Right atrium auricular region (tissue), 2 donors: Measurements from ENCODE around the gene EFCAB6. TPM values are rescaled to one million over a fixed set of nuclear protein-coding genes. Genes with fewer than 3 reads are reported as not detected.

Experiments
- DNase-seq: peaks from one replicate; pipeline ENCODE4 v3.0.0-alpha.2; 2019; ENCODE audit warnings: low spot score
- H3K27ac ChIP-seq, 2 donors: fragments of 200-600 bp; sonication (generic); 1 replicate in 1 of 2; 2 replicates in 1 of 2; pipeline ENCODE4 v1.5.1; 2016 to 2019
- H3K27me3 ChIP-seq, 2 donors: fragments of 200-600 bp; sonication (generic); one replicate each; pipeline versions ENCODE4 v1.5.1 to v1.6.0; 2017 to 2019
- H3K36me3 ChIP-seq: fragments of 200-600 bp; sonication (generic); one replicate; pipeline ENCODE4 v1.5.1; 2016
- H3K4me1 ChIP-seq, 2 donors: fragments of 200-600 bp; sonication (generic); one replicate each; pipeline versions ENCODE4 v1.5.1 to v1.6.0; 2017 to 2019
- H3K4me3 ChIP-seq, 2 donors: fragments of 200-600 bp; sonication (generic); 1 replicate in 1 of 2; 2 replicates in 1 of 2; pipeline ENCODE4 v1.5.1; 2017 to 2019; ENCODE audit warnings: mild to moderate bottlenecking in 1 of 2, moderate library complexity in 1 of 2
- H3K9me3 ChIP-seq, 2 donors: fragments of 200-600 bp; sonication (generic); one replicate each; pipeline ENCODE4 v1.5.1; 2019
- total RNA-seq, 2 donors: library from RNA; depleted of rRNA; stranded (reverse); fragments of >200 nt; gene quantifications; one replicate each; pipeline ENCODE4 v1.1.0, GENCODE V29; 2016
- TF ChIP-seq, protein P1 (sequence below), 2 donors: fragments of 200-600 bp; sonication (generic); IDR thresholded peaks; one replicate each; pipeline ENCODE4 v1.5.1; 2019; ENCODE audit warnings: antibody characterized with exemption in 2 of 2

EFCAB6 gene
- total RNA-seq, 2 donors from 2014 or later, result 1.5 TPM

DNA sequence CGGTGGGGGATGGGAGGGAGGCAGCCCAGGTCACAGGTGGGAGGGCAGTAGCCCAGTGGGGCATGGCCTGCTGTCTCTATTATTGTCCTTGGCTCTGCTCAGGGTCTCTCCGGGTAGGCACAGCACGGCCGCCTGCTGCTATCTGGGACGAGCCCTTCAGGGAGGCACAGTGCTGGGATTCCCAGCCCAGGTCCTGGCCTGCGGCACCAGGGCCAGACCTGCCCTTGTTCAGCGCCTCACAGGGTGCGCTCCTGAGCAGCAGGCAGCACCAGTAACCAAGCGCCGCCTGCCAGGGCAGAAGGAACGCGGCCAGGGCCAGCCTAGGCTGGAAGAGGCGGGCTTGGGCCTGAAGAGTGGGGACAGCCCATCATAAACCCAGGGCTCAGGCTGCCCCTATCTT is 249.3 kb downstream of the EFCAB6 start:
- H3K4me1 ChIP-seq, result no peaks in the 10 kb centered on the region
- H3K36me3 ChIP-seq, result no peaks in the 10 kb centered on the region
- H3K27me3 ChIP-seq, result no peaks in the 10 kb centered on the region
- no peak for DNase-seq
- peaks cover 0 to 4% of the 10 kb centered on the region in 2 donors for H3K9me3 ChIP-seq
- TF ChIP-seq, protein P1, sequence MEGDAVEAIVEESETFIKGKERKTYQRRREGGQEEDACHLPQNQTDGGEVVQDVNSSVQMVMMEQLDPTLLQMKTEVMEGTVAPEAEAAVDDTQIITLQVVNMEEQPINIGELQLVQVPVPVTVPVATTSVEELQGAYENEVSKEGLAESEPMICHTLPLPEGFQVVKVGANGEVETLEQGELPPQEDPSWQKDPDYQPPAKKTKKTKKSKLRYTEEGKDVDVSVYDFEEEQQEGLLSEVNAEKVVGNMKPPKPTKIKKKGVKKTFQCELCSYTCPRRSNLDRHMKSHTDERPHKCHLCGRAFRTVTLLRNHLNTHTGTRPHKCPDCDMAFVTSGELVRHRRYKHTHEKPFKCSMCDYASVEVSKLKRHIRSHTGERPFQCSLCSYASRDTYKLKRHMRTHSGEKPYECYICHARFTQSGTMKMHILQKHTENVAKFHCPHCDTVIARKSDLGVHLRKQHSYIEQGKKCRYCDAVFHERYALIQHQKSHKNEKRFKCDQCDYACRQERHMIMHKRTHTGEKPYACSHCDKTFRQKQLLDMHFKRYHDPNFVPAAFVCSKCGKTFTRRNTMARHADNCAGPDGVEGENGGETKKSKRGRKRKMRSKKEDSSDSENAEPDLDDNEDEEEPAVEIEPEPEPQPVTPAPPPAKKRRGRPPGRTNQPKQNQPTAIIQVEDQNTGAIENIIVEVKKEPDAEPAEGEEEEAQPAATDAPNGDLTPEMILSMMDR (IDR thresholded peaks at IDR 0.05), result no peak
- H3K4me3 ChIP-seq, result no peak overlapping the region
- no peak overlapping the region for H3K27ac ChIP-seq

DNA sequence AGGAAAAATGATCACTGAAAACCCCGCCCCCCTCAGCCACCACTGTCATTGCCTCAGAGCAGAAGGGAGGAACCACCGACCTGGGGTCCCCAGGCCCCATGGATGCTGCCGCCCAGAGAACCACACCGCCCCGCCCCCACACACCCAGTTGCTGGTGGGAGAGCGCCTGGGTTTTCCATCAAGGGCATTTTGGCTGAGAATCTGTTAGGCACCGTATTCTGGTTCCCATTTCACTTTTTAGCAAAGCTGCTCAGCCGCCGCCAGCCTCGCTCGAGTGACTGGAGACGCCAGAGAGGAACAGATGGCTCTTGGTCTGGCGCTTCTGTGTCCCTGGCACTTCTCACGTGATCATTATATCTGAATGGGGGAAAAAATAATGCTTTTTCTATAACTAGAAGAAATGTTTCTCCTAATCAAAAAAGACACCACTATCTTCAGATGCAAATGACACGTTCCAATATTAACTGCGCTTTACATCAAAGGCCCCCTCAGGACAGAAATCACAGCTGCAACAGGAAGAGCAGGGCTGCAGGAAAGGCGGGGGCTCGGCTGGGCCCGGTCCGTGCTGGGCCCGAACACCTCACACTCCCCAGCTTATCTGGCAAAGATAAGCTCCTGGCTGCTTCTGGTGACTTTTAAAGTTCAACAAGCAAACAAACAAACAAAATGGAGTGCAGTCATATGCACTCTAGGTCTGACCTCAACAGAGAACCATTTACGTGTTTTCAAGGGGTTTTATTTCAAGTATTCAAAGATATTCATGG is 250.5 kb downstream of the EFCAB6 start:
- Histone ChIP-seq H3K9me3 (peaks cover 0 to 10% of the 10 kb centered on the region in 2 donors), H3K4me3 (no peak overlapping the region), H3K27ac (no peak overlapping the region), H3K36me3 (no peaks in the 10 kb centered on the region), H3K4me1 (no peaks in the 10 kb centered on the region), H3K27me3 (no peaks in the 10 kb centered on the region)
- TF ChIP-seq, protein P1 (IDR thresholded peaks at IDR 0.05), result no peak
- no peak for DNase-seq

DNA sequence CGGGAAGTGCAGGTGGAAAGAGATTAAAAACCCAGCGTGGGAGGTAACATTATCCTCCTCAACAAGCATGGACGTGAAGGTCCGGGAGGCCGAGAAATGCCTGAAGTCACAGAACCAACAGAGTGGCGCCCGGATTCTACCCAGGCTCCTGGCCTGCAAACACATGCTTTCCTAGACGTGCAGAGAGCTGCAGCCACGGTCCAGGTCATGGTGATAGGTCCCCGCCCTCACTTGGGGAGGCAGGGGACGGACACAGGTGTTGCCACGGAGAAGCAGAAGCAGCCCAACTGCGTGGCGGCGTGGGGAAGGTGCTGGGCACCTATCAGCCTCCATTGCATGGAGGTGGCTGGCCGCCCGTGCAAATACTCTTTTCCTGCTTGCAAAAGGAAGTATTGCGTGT is 251.5 kb downstream of the EFCAB6 start:
- H3K36me3 ChIP-seq, result no peaks in the 10 kb centered on the region
- no peaks in the 10 kb centered on the region for H3K27me3 ChIP-seq
- DNase-seq, result no peak
- H3K4me3 ChIP-seq, result no peak overlapping the region
- peaks cover 0 to 10% of the 10 kb centered on the region in 2 donors for H3K9me3 ChIP-seq
- H3K4me1 ChIP-seq, result no peaks in the 10 kb centered on the region
- TF ChIP-seq, protein P1 (IDR thresholded peaks at IDR 0.05), result no peak
- H3K27ac ChIP-seq, result no peak overlapping the region

DNA sequence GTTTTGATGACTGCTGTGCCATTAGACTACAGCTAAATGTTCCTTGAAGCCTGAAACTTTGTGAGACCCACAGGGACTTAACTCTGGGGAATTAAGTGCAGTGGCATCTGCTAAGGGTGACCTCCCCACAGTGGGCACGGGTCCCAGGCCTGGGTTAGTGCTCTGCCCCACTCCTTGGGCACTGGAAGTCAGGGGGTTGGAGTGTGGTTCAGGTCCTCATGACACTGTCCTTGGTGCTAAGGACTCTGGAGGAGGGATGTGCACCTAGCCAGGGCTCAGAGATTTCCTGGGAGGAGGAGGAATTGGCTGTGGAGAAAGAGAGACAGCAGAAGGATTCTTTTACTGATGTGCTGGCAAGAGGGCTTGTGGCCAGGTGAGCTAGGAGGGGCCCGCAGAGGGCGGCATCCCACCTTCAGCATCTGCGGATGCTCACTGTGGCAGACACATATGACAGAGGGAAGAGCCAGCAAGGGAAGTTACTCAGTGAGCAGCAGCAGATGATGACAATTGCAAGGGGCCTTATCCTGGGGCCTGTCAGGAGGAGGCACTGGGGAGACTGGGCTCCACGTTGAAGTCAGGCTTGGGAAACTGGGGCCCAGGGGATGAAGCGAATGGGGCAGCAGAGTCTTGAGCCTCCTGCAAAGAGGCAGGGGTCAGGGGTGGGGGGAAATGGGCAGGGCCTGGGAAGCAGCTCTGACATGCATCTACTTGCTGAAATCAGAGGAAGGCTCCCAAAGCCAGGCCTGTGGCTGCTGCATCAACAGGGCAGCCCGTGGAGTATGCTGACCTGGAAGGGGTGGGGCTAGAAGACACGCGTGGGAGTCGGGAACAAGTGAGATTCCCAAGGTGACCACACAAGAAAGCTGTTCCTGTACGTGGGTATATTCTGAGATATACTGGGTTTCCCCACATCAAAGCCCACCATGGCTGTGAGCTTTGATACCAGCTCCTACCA is 256.3 kb downstream of the EFCAB6 start:
- Histone ChIP-seq H3K4me1 (no peaks in the 10 kb centered on the region), H3K27me3 (no peaks in the 10 kb centered on the region), H3K4me3 (no peak overlapping the region), H3K9me3 (peaks cover 0 to 10% of the 10 kb centered on the region in 2 donors), H3K27ac (no peak overlapping the region), H3K36me3 (no peaks in the 10 kb centered on the region)
- TF ChIP-seq, protein P1 (IDR thresholded peaks at IDR 0.05), result no peak
- peak; percentile 13 for DNase-seq

DNA sequence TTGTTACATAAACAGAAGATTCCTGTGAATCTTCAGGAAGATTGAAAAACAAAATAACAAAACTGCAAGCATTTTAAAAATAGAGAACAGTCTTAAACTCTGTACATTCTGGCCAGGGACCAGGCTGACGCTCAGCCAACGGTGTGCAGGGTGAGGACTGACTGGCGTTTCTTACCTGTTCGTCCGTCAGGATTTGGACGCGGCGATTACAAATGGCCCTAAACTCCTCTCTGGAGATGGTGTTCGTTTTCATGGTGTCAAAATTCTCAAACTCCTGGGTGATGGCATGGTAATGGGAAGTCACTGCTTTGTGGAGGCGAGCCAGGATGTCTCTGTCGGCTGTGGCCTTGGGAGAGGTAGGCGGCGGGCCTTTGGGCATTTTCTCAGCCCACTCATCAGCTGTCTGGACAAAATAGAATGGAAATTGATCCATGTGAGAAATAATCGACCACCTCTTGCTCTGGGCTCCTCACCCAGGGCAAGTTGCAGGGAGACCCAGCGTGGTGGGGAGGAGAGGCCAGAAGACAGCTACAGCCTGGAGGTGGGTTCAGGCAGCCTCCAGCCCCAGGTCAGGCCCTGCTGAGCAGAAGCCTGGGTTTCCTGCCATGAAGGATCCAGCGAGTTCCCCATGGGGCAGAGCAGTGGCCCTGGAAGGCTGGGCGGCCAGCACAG is 257.3 kb downstream of the EFCAB6 start:
- peak; percentile 16 for DNase-seq
- Histone ChIP-seq H3K9me3 (peaks cover 0 to 10% of the 10 kb centered on the region in 2 donors), H3K4me1 (no peaks in the 10 kb centered on the region), H3K27me3 (no peaks in the 10 kb centered on the region), H3K4me3 (no peak overlapping the region), H3K27ac (no peak overlapping the region), H3K36me3 (no peaks in the 10 kb centered on the region)
- TF ChIP-seq, protein P1 (IDR thresholded peaks at IDR 0.05), result no peak
